HL-60 (cell line): ENCODE measurements around the gene MYH15.

Experiments
- DNase-seq, 2 experiments: peaks; one replicate each; pipeline ENCODE4 v3.0.0-alpha.2; 2010 to 2020; ENCODE audit warnings: low read depth in 1 of 2, low spot score in 1 of 2
- H3K27ac ChIP-seq: fragments of 250-450 bp; sonication (Bioruptor Pico); replicated peaks from 2 replicates; pipeline ENCODE4 v1.5.1; 2020; ENCODE audit warnings: mild to moderate bottlenecking, moderate library complexity
- H3K27me3 ChIP-seq: fragments of 250-450 bp; sonication (Bioruptor Pico); 2 replicates; pipeline ENCODE4 v1.5.1; 2021; ENCODE audit warnings: mild to moderate bottlenecking, moderate library complexity; ENCODE audit not compliant: insufficient read depth, poor library complexity, severe bottlenecking
- H3K4me3 ChIP-seq: replicated peaks from 2 replicates; pipeline ENCODE4 v1.5.1; 2011; ENCODE audit warnings: mild to moderate bottlenecking, control low read depth, low read length; ENCODE audit not compliant: insufficient read depth
- CTCF ChIP-seq: IDR thresholded peaks from one replicate; pipeline ENCODE4 v1.5.1; 2011; ENCODE audit warnings: low read length, control low read depth, inconsistent platforms; ENCODE audit not compliant: insufficient read depth
- GABPA ChIP-seq: IDR thresholded peaks from 2 replicates; pipeline ENCODE4 v1.6.1; 2012; ENCODE audit warnings: low read depth
- POLR2AphosphoS5 ChIP-seq: IDR thresholded peaks from 2 replicates; pipeline ENCODE4 v1.6.1; 2012; ENCODE audit warnings: low read depth
- REST ChIP-seq: IDR thresholded peaks from 2 replicates; pipeline ENCODE4 v1.6.1; 2012; ENCODE audit warnings: low read depth; ENCODE audit not compliant: insufficient replicate concordance
- SPI1 ChIP-seq: IDR thresholded peaks from 2 replicates; pipeline ENCODE4 v1.6.1; 2012; ENCODE audit warnings: low read depth, mild to moderate bottlenecking, borderline replicate concordance

MYH15 gene

GRCh38 chr3:108406661-108407206, 103.7 kb downstream of the MYH15 start:
- DNase-seq: peak; percentile 62 to 72
- H3K4me3 ChIP-seq: no peak overlapping the region
- H3K27ac ChIP-seq: peak overlapping the region; percentile 52
- H3K27me3 ChIP-seq: no peaks in the 10 kb centered on the region
- TF ChIP-seq SPI1: peak; percentile 13; the same call in 1 of the 2 replicates
- no peak for TF ChIP-seq GABPA
- peak; percentile 62 for TF ChIP-seq CTCF
- no peak for TF ChIP-seq REST
- TF ChIP-seq POLR2AphosphoS5: no peak

GRCh38 chr3:108406063-108406660, 104.2 kb downstream of the MYH15 start:
- no peaks in the 10 kb centered on the region for H3K27me3 ChIP-seq
- no peak for TF ChIP-seq CTCF
- TF ChIP-seq POLR2AphosphoS5: no peak
- TF ChIP-seq GABPA: no peak
- no peak for TF ChIP-seq REST
- no peak for TF ChIP-seq SPI1
- DNase-seq: peak; percentile 66 to 79
- H3K27ac ChIP-seq: peak overlapping the region; percentile 52
- H3K4me3 ChIP-seq: no peak overlapping the region

GRCh38 chr3:108404368-108404767, 106.0 kb downstream of the MYH15 start:
- DNase-seq: no peak
- Histone ChIP-seq H3K27ac (no peak overlapping the region), H3K4me3 (no peak overlapping the region), H3K27me3 (no peaks in the 10 kb centered on the region)
- TF ChIP-seq POLR2AphosphoS5 (no peak), CTCF (no peak), SPI1 (no peak), REST (no peak), GABPA (no peak)
